Hematopoietic multipotent progenitor cell treated with erythropoietin and hydrocortisone succinate and interleukin-3 and kit ligand, for 17 days (in vitro differentiated cells): Measurements from ENCODE around the gene CTDSPL.

ENCODE experiments used
- DNase-seq: peaks from one replicate; pipeline ENCODE4 v3.0.0-alpha.2; 2015; ENCODE audit warnings: low spot score

Gene CTDSPL

GRCh38 chr3:37891227-37891626 lies 29.5 kb downstream of the CTDSPL start:
- no peak for DNase-seq

GRCh38 chr3:37892927-37893600 lies 31.4 kb downstream of the CTDSPL start:
- DNase-seq: no peak

GRCh38 chr3:37896827-37897226 lies 35.1 kb downstream of the CTDSPL start:
- DNase-seq: no peak

- DNase-seq: no peak
Observed at GRCh38 chr3:37897763-37898162, 36.1 kb downstream of the CTDSPL start.

GRCh38 chr3:37898424-37898823 lies 36.7 kb downstream of the CTDSPL start:
- DNase-seq: no peak

GRCh38 chr3:37899101-37899707 lies 37.5 kb downstream of the CTDSPL start:
- DNase-seq: no peak

GRCh38 chr3:37899711-37900306 lies 38.1 kb downstream of the CTDSPL start:
- DNase-seq: no peak

GRCh38 chr3:37901721-37902120 lies 40.0 kb downstream of the CTDSPL start:
- no peak for DNase-seq

- no peak for DNase-seq
Observed at GRCh38 chr3:37902674-37903073, 41.0 kb downstream of the CTDSPL start.

GRCh38 chr3:37903320-37903719 lies 41.6 kb downstream of the CTDSPL start:
- DNase-seq: no peak

- no peak for DNase-seq
Observed at GRCh38 chr3:37903734-37904133, 42.1 kb downstream of the CTDSPL start.

GRCh38 chr3:37904601-37905000 lies 42.9 kb downstream of the CTDSPL start:
- DNase-seq: no peak

- no peak for DNase-seq
Observed at GRCh38 chr3:37905346-37905745, 43.7 kb downstream of the CTDSPL start.

GRCh38 chr3:37905987-37906674 lies 44.5 kb downstream of the CTDSPL start:
- no peak for DNase-seq

GRCh38 chr3:37906734-37907282 lies 45.1 kb downstream of the CTDSPL start:
- no peak for DNase-seq

- DNase-seq: no peak
Observed at GRCh38 chr3:37907371-37907770, 45.7 kb downstream of the CTDSPL start.

- no peak for DNase-seq
Observed at GRCh38 chr3:37907906-37908305, 46.2 kb downstream of the CTDSPL start.

- no peak for DNase-seq
Observed at GRCh38 chr3:37909067-37909911, 47.6 kb downstream of the CTDSPL start.

GRCh38 chr3:37910671-37911400 lies 49.2 kb downstream of the CTDSPL start:
- DNase-seq: no peak

GRCh38 chr3:37912052-37912733 lies 50.5 kb downstream of the CTDSPL start:
- no peak for DNase-seq
